SH-SY5Y (cell line): ENCODE measurements around the gene ARL14EP.

Experiments
- GATA2 ChIP-seq: IDR thresholded peaks from 2 replicates; pipeline ENCODE4 v1.6.1; 2011; ENCODE audit warnings: mild to moderate bottlenecking, low read depth, low read length
- GATA3 ChIP-seq: IDR thresholded peaks from 2 replicates; pipeline ENCODE4 v1.6.1; 2011; ENCODE audit warnings: low read depth, mild to moderate bottlenecking, low read length, moderate library complexity

GRCh38 chr11:30314625-30315024, 8.3 kb upstream of the ARL14EP start:
- TF ChIP-seq GATA3 (no peak), GATA2 (no peak)
